DND-41 (cell line): ENCODE results near the gene CKS1B.

Source experiments
- ATAC-seq: fragments of 200-7000 bp; cut with Tn5 transposase; 3 replicates; pipeline ENCODE4 v1.9.1; 2021; ENCODE audit warnings: low read depth; ENCODE audit not compliant: insufficient read depth
- DNase-seq: peaks from one replicate; pipeline ENCODE4 v3.0.0-alpha.2; 2020
- H2AFZ ChIP-seq: 2 replicates; pipeline ENCODE4 v1.6.0; 2012; ENCODE audit warnings: low read depth, low read length
- H3K27ac ChIP-seq: 2 replicates; pipeline ENCODE4 v1.5.1; 2012; ENCODE audit warnings: low read length, inconsistent platforms
- H3K27me3 ChIP-seq: fragments of 200-600 bp; sonication (generic); 2 replicates; pipeline ENCODE4 v1.6.0; 2012; ENCODE audit warnings: low read length, mild to moderate bottlenecking, inconsistent platforms; ENCODE audit not compliant: insufficient read depth, poor library complexity
- H3K36me3 ChIP-seq: 2 replicates; pipeline ENCODE4 v1.5.1; 2012; ENCODE audit warnings: low read length, inconsistent platforms; ENCODE audit not compliant: insufficient read depth
- H3K4me1 ChIP-seq: 2 replicates; pipeline ENCODE4 v1.5.1; 2012; ENCODE audit warnings: mild to moderate bottlenecking, low read length; ENCODE audit not compliant: insufficient read depth
- H3K4me2 ChIP-seq: 2 replicates; pipeline ENCODE4 v1.6.0; 2012; ENCODE audit warnings: mild to moderate bottlenecking, moderate library complexity, low read length, inconsistent platforms; ENCODE audit not compliant: insufficient read depth
- H3K4me3 ChIP-seq, 2 experiments: fragments of 200-600 bp in 1 of 2; shearing (Covaris generic) in 1 of 2; 2 replicates each; pipeline ENCODE4 v1.5.1; 2012 to 2016; ENCODE audit warnings: inconsistent platforms in 2 of 2, low read length in 2 of 2, mild to moderate bottlenecking in 2 of 2, low read depth in 1 of 2, moderate library complexity in 1 of 2
- H3K79me2 ChIP-seq: 2 replicates; pipeline ENCODE4 v1.6.0; 2012; ENCODE audit warnings: low read length, inconsistent platforms; ENCODE audit not compliant: insufficient read depth
- H3K9ac ChIP-seq: 2 replicates; pipeline ENCODE4 v1.6.0; 2012; ENCODE audit warnings: low read depth, mild to moderate bottlenecking, inconsistent platforms, low read length, moderate library complexity
- H3K9me3 ChIP-seq: 2 replicates; pipeline ENCODE4 v1.5.1; 2012; ENCODE audit warnings: low read length, moderate library complexity, mild to moderate bottlenecking, inconsistent platforms; ENCODE audit not compliant: insufficient read depth, severe bottlenecking
- H4K20me1 ChIP-seq: 2 replicates; pipeline ENCODE4 v1.6.0; 2012; ENCODE audit warnings: low read length; ENCODE audit not compliant: insufficient read depth
- EZH2 ChIP-seq: IDR thresholded peaks from 3 replicates; pipeline ENCODE4 v1.6.1; 2012; ENCODE audit warnings: borderline replicate concordance, low read depth, mild to moderate bottlenecking, moderate library complexity, low read length, inconsistent platforms; ENCODE audit not compliant: severe bottlenecking
- TF ChIP-seq, protein P1 (sequence below): IDR thresholded peaks from 2 replicates; pipeline ENCODE4 v1.5.1; 2012; ENCODE audit warnings: borderline replicate concordance, low read length, moderate library complexity, mild to moderate bottlenecking; ENCODE audit not compliant: poor library complexity, severe bottlenecking; ENCODE audit errors: extremely low read depth

CKS1B gene

GRCh38 chr1:154958681-154959425 is 15.6 kb upstream of the CKS1B start:
- peaks cover 75% of the 10 kb centered on the region for H3K4me1 ChIP-seq
- H3K9me3 ChIP-seq: no peaks in the 10 kb centered on the region
- H3K4me2 ChIP-seq: no peak overlapping the region
- H2AFZ ChIP-seq: no peak overlapping the region
- no peaks in the 10 kb centered on the region for H3K27me3 ChIP-seq
- no peak for ATAC-seq
- no peak overlapping the region for H3K27ac ChIP-seq
- H3K36me3 ChIP-seq: peaks cover 27% of the 10 kb centered on the region
- DNase-seq: no peak
- H3K4me3 ChIP-seq: no peak overlapping the region
- no peak overlapping the region for H3K9ac ChIP-seq
- TF ChIP-seq EZH2: no peak
- TF ChIP-seq, protein P1, sequence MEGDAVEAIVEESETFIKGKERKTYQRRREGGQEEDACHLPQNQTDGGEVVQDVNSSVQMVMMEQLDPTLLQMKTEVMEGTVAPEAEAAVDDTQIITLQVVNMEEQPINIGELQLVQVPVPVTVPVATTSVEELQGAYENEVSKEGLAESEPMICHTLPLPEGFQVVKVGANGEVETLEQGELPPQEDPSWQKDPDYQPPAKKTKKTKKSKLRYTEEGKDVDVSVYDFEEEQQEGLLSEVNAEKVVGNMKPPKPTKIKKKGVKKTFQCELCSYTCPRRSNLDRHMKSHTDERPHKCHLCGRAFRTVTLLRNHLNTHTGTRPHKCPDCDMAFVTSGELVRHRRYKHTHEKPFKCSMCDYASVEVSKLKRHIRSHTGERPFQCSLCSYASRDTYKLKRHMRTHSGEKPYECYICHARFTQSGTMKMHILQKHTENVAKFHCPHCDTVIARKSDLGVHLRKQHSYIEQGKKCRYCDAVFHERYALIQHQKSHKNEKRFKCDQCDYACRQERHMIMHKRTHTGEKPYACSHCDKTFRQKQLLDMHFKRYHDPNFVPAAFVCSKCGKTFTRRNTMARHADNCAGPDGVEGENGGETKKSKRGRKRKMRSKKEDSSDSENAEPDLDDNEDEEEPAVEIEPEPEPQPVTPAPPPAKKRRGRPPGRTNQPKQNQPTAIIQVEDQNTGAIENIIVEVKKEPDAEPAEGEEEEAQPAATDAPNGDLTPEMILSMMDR: no peak
- peaks cover 25% of the 10 kb centered on the region; the same call in 1 of the 2 replicates for H4K20me1 ChIP-seq
- H3K79me2 ChIP-seq: peaks cover 54% of the 10 kb centered on the region

GRCh38 chr1:154959426-154959780 is 15.1 kb upstream of the CKS1B start:
- ATAC-seq: no peak
- Histone ChIP-seq H3K36me3 (peaks cover 32% of the 10 kb centered on the region), H3K27ac (no peak overlapping the region), H2AFZ (no peak overlapping the region), H3K9ac (no peak overlapping the region), H4K20me1 (peaks cover 25% of the 10 kb centered on the region; the same call in 1 of the 2 replicates), H3K4me1 (peaks cover 69% of the 10 kb centered on the region), H3K9me3 (no peaks in the 10 kb centered on the region), H3K4me3 (no peak overlapping the region), H3K79me2 (peaks cover 49% of the 10 kb centered on the region), H3K27me3 (no peaks in the 10 kb centered on the region), H3K4me2 (no peak overlapping the region)
- TF ChIP-seq, protein P1: no peak
- no peak for TF ChIP-seq EZH2
- no peak for DNase-seq

DNA sequence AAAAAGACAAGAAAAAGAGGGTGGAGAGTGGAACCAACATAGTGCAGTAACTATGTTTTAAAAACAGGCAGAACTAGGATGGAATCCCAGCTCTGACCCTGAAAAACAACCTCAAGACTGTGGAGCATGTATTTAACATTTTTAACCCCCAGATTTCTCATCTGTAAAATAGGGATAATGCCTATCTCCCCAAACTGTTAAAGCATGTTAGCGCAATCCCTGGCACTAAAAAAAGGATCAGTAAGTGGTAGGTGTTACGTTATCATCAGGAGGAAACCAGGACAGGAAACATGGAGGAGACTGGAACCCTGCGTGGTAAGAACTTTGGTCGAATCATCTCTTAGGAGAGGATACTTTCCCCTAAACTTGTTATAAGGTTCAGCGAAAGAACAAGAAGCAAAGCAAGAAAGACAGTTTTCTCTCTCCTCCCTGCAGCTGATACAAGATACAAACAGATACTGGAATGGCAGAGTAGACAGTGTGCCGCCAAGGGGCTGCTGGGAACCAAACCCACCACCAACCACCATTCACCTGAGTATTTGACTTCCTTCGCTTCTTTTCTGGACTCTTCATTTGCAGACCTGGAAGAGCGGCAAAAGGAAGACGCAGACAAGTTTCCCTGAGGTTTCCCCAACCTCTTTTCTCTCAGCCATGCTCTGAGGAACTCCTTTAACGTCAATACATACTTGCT is 13.9 kb upstream of the CKS1B start:
- no peak for DNase-seq
- H3K27me3 ChIP-seq: no peaks in the 10 kb centered on the region
- no peaks in the 10 kb centered on the region for H3K9me3 ChIP-seq
- no peak for TF ChIP-seq EZH2
- TF ChIP-seq, protein P1: no peak
- peak overlapping the region; percentile 97 for H3K9ac ChIP-seq
- peak overlapping the region; percentile 99 for H3K27ac ChIP-seq
- no peak overlapping the region for H2AFZ ChIP-seq
- H3K4me1 ChIP-seq: peaks cover 57% of the 10 kb centered on the region
- H3K4me3 ChIP-seq: peak overlapping the region; percentile 86 to 89; a peak in 3 of 4 replicates
- H4K20me1 ChIP-seq: peaks cover 22% of the 10 kb centered on the region; the same call in 1 of the 2 replicates
- H3K36me3 ChIP-seq: peaks cover 42% of the 10 kb centered on the region
- H3K4me2 ChIP-seq: peak overlapping the region; percentile 84
- H3K79me2 ChIP-seq: peaks cover 39% of the 10 kb centered on the region
- ATAC-seq: no peak
